SK-N-SH treated with all-trans-retinoic acid at 6 μM for 48 hours (cell line): Measurements from ENCODE around the gene ABCE1.

Experiments
- OSR1 ChIP-seq: fragments of 250-450 bp; sonication (Bioruptor Pico); IDR thresholded peaks from 2 replicates; pipeline ENCODE4 v1.8.0; 2022; ENCODE audit warnings: moderate library complexity, mild to moderate bottlenecking, inconsistent platforms
- PPARA ChIP-seq: fragments of 250-450 bp; sonication (Bioruptor Pico); IDR thresholded peaks from 2 replicates; pipeline ENCODE4 v1.5.0; 2020; ENCODE audit warnings: mild to moderate bottlenecking, borderline replicate concordance
- RARB ChIP-seq: fragments of 250-450 bp; sonication (Bioruptor Pico); IDR thresholded peaks from 2 replicates; pipeline ENCODE4 v1.8.0; 2021; ENCODE audit warnings: mild to moderate bottlenecking, moderate library complexity
- ZC3H10 ChIP-seq: fragments of 250-450 bp; sonication (Bioruptor Pico); IDR thresholded peaks from 2 replicates; pipeline ENCODE4 v1.5.1; 2021; ENCODE audit warnings: mild to moderate bottlenecking, moderate library complexity
- ZNF565 ChIP-seq: fragments of 450-650 bp; formaldehyde crosslinking; conservative IDR thresholded peaks from 2 replicates; pipeline ENCODE4 v1.5.0; 2020; ENCODE audit warnings: low read depth, mild to moderate bottlenecking, moderate library complexity
- TF ChIP-seq, protein P1 (sequence below): fragments of 250-450 bp; sonication (Bioruptor Pico); IDR thresholded peaks from 2 replicates; pipeline ENCODE4 v1.5.1; 2021; ENCODE audit warnings: mild to moderate bottlenecking, moderate library complexity

DNA sequence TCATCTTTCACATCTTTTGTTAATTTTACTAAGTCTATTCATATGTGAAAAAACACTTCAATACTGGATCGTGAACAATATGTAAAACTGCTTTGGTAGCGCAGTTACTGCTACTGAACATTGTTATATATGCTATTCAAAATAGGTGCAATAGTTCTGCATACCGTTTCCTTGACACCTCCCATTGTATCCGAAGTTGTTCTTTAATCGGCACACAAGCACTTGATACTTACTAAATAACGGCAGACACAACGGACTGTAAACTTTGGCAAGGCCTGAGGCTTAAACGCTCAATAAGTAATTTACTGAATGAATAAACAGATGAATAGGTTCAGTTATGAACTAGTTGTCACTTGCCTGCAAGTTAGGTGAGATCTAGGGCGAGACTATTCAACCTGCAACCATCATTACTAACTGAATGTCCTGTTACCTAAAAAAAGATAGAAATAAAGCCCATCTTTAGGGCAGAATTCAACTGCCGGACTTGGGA lies 735 bp upstream of the ABCE1 start:
- TF ChIP-seq RARB (CRISPR knock-in tag) = no peak
- no peak for TF ChIP-seq ZC3H10 (CRISPR knock-in tag)
- no peak for TF ChIP-seq ZNF565 (CRISPR knock-in tag)
- TF ChIP-seq, protein P1, sequence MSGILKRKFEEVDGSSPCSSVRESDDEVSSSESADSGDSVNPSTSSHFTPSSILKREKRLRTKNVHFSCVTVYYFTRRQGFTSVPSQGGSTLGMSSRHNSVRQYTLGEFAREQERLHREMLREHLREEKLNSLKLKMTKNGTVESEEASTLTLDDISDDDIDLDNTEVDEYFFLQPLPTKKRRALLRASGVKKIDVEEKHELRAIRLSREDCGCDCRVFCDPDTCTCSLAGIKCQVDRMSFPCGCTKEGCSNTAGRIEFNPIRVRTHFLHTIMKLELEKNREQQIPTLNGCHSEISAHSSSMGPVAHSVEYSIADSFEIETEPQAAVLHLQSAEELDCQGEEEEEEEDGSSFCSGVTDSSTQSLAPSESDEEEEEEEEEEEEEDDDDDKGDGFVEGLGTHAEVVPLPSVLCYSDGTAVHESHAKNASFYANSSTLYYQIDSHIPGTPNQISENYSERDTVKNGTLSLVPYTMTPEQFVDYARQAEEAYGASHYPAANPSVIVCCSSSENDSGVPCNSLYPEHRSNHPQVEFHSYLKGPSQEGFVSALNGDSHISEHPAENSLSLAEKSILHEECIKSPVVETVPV (CRISPR knock-in tag) = no peak
- no peak for TF ChIP-seq OSR1
- no peak for TF ChIP-seq PPARA (CRISPR knock-in tag)
